GM12878 (cell line): Measurements from ENCODE around the gene CTRL. TPM values are rescaled to one million over a fixed set of nuclear protein-coding genes. Genes with fewer than 3 reads are reported as not detected.

Experiments used
- ATAC-seq: fragments of 200-7000 bp; cut with Tn5 transposase; 3 replicates; pipeline ENCODE4 v1.9.1; 2020; ENCODE audit warnings: mild to moderate bottlenecking, moderate library complexity
- BruUV-seq: library from RNA; stranded (reverse); fragments of 400-500 nt; replicated peaks from 2 replicates; lab custom pipeline; 2021; lab: Mats Ljungman, UMichigan
- CTCF ChIA-PET: fragments of 300-600 bp; sonication (Branson Sonifier 250); formaldehyde crosslinking; extraction: SDS; loops from one replicate; lab custom pipeline; 2021; ENCODE audit warnings: inconsistent platforms; lab: Yijun Ruan, JAX
- POLR2A ChIA-PET: fragments of 350-600 bp; formaldehyde crosslinking; extraction: SDS; loops from one replicate; lab custom pipeline; 2021; ENCODE audit warnings: inconsistent platforms; lab: Charles Lee
- RAD21 ChIA-PET: fragments of 300-600 bp; sonication (Branson Sonifier 250); formaldehyde crosslinking; loops from one replicate; lab custom pipeline; 2023; ENCODE audit warnings: antibody characterized with exemption; ENCODE audit not compliant: unreplicated experiment; lab: Charles Lee
- SMC1A ChIA-PET: fragments of 300-600 bp; sonication (Branson Sonifier 250); formaldehyde crosslinking; loops from one replicate; lab custom pipeline; 2023; ENCODE audit not compliant: unreplicated experiment, uncharacterized antibody; lab: Charles Lee
- DNase-seq: peaks from one replicate; pipeline ENCODE4 v3.0.0-alpha.2; 2011; ENCODE audit warnings: low read depth, low spot score
- FAIRE-seq: peaks from 3 replicates; lab custom pipeline; 2011; peaks lifted over from hg19 to GRCh38; lab: Jason Lieb, UNC
- H2AFZ ChIP-seq: 2 replicates; pipeline ENCODE4 v1.6.0; 2011; ENCODE audit warnings: low read depth, low read length, control low read depth; ENCODE audit not compliant: control insufficient read depth
- H3K27ac ChIP-seq: 2 replicates; pipeline ENCODE4 v1.5.1; 2011; ENCODE audit warnings: control low read depth; ENCODE audit not compliant: control insufficient read depth, insufficient read depth
- H3K27me3 ChIP-seq, 2 experiments: replicated peaks in 1 of 2; 2 replicates each; pipeline versions ENCODE4 v1.6.0 to v1.6.1; 2011; ENCODE audit warnings: low read length in 1 of 2; ENCODE audit not compliant: control insufficient read depth in 2 of 2, insufficient read depth in 2 of 2
- H3K36me3 ChIP-seq, 2 experiments: 2 replicates each; pipeline ENCODE4 v1.5.1; 2011; ENCODE audit warnings: low read length in 1 of 2; ENCODE audit not compliant: control insufficient read depth in 2 of 2, insufficient read depth in 2 of 2
- H3K4me1 ChIP-seq: 2 replicates; pipeline ENCODE4 v1.6.1; 2011; ENCODE audit warnings: mild to moderate bottlenecking, low read length, moderate library complexity, mixed read lengths; ENCODE audit not compliant: control insufficient read depth, insufficient read depth
- H3K4me2 ChIP-seq: 2 replicates; pipeline ENCODE4 v1.6.0; 2011; ENCODE audit warnings: control low read depth; ENCODE audit not compliant: control insufficient read depth, insufficient read depth
- H3K4me3 ChIP-seq: fragments of 200-600 bp; sonication (generic); 2 replicates; pipeline ENCODE4 v1.5.1; 2016
- H3K79me2 ChIP-seq: 2 replicates; pipeline ENCODE4 v1.6.0; 2011; ENCODE audit warnings: low read length; ENCODE audit not compliant: control insufficient read depth, insufficient read depth
- H3K9ac ChIP-seq: 2 replicates; pipeline ENCODE4 v1.8.0; 2011; ENCODE audit warnings: low read length, control low read depth, mixed read lengths; ENCODE audit not compliant: control insufficient read depth, insufficient read depth
- H3K9me3 ChIP-seq: replicated peaks from 3 replicates; pipeline ENCODE4 v1.5.1; 2011; ENCODE audit warnings: mild to moderate bottlenecking, low read length; ENCODE audit not compliant: control insufficient read depth, insufficient read depth
- H4K20me1 ChIP-seq: 2 replicates; pipeline ENCODE4 v1.6.0; 2011; ENCODE audit not compliant: control insufficient read depth, insufficient read depth
- NFYA ChIP-seq: IDR thresholded peaks from 2 replicates; pipeline ENCODE4 v1.6.1; 2011; ENCODE audit warnings: low read depth, mild to moderate bottlenecking, low read length, improper control_type of control experiment, borderline replicate concordance
- POLR2AphosphoS2 ChIP-seq: IDR thresholded peaks from 2 replicates; pipeline ENCODE4 v1.6.1; 2011; ENCODE audit warnings: low read depth, mild to moderate bottlenecking, low read length, improper control_type of control experiment, moderate library complexity
- RB1 ChIP-seq: fragments of 450-650 bp; formaldehyde crosslinking; IDR thresholded peaks from 2 replicates; pipeline ENCODE4 v1.6.1; 2017; ENCODE audit warnings: mild to moderate bottlenecking, borderline replicate concordance
- RELA ChIP-seq: fragments of 450-650 bp; IDR thresholded peaks from 2 replicates; pipeline ENCODE4 v1.8.0; 2014; ENCODE audit warnings: borderline replicate concordance; ENCODE audit not compliant: partially characterized antibody
- SMAD1 ChIP-seq: fragments of 450-650 bp; IDR thresholded peaks from 2 replicates; pipeline ENCODE4 v1.6.1; 2018; ENCODE audit warnings: mild to moderate bottlenecking, low read depth; ENCODE audit not compliant: partially characterized antibody
- WGBS: methylation state at CpG from one replicate; pipeline ENCODE4 v1.1.6; 2016; ENCODE audit warnings: low lambda C conversion rate; ENCODE audit not compliant: insufficient replicate concordance, insufficient coverage; ENCODE audit errors: missing lambda C conversion rate; 5-methylcytosine and 5-hydroxymethylcytosine counted together
- in situ Hi-C: fragments of 300-500 bp; cut with MboI; formaldehyde crosslinking; loops from 9 replicates; pipeline ENCODE4 v1.14.3; 2018; ENCODE audit warnings: mixed read lengths
- intact Hi-C: fragments of 100-400 bp; cut with micrococcal nuclease; formaldehyde crosslinking; loops from one replicate; pipeline ENCODE4 v1.14.2; 2022; ENCODE audit not compliant: unreplicated experiment
- polyA plus RNA-seq, 11 experiments: library from polyadenylated mRNA; depleted of rRNA in 4 of 11; unstranded in 6 of 11; stranded (reverse) in 5 of 11; fragments of >200 nt; fragmentation: Nextera tagmentation in 4 of 11; fragmentation: Illumina TruSeq in 1 of 11; extraction: Ambion mirVana in 4 of 11; extraction: Trizol in 1 of 11; gene quantifications; 1 replicate in 1 of 11; 2 replicates in 10 of 11; pipeline versions ENCODE4 v1.2.1 to v1.2.3, GENCODE V29; 2011 to 2016; ENCODE audit warnings: inconsistent platforms in 2 of 11, missing spikeins in 2 of 11, low read depth in 1 of 11
- total RNA-seq, 4 experiments: library from RNA; depleted of rRNA in 3 of 4; stranded (reverse); fragments of >200 nt in 3 of 4; fragmentation: Illumina TruSeq in 1 of 4; extraction: Trizol in 1 of 4; gene quantifications; 2 replicates each; pipeline versions ENCODE4 v1.2.1 to v1.2.3, GENCODE V29; 2013 to 2021
- TF ChIP-seq, protein P1 (sequence below), 3 experiments: IDR thresholded peaks in 2 of 3; conservative IDR thresholded peaks in 1 of 3; 2 replicates each; pipeline ENCODE4 v1.5.1; 2011; ENCODE audit warnings: low read depth in 3 of 3, low read length in 3 of 3, mild to moderate bottlenecking in 3 of 3, control low read depth in 2 of 3, moderate library complexity in 2 of 3, inconsistent platforms in 1 of 3, mixed read lengths in 1 of 3; ENCODE audit not compliant: control insufficient read depth in 2 of 3, insufficient read depth in 1 of 3; ENCODE audit errors: extremely low read depth in 1 of 3
- TF ChIP-seq, protein P2 (sequence below): fragments of 450-650 bp; IDR thresholded peaks from 2 replicates; pipeline ENCODE4 v1.6.1; 2017; ENCODE audit warnings: mild to moderate bottlenecking, moderate library complexity

CTRL gene
- total and polyA plus RNA-seq, 10 of the 15 experiments (the other 5 are each of a cell fraction or from before 2014, with no cell fraction given), result 1.1 to 4.9 (median 2.6) TPM

DNA sequence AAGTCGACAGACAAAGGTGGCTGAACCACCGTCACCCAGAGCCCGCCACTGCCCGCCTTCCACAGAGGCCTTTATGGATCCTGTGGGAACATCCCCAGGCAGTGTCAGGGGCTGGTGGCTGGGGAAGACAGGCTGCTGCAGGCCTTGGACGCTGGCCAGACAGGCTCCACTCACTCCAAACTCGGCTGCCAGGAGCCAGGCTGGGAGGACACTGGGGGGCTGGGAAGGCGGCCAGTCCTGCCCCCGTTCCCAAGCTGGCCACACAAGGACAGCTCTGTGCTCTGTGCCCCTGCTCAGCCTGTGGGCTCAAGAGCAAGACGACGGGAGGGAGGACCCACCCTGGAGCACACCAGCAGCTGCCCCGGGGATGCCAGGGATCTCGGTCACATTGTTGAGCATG is 19.8 kb upstream of the CTRL start:
- H4K20me1 ChIP-seq, result no peaks in the 10 kb centered on the region
- in situ Hi-C loops, result no loop called here
- H3K79me2 ChIP-seq, result no peaks in the 10 kb centered on the region
- peaks cover 0 to 4% of the 10 kb centered on the region in 2 experiments; a peak in 3 of 4 replicates for H3K36me3 ChIP-seq
- ChIA-PET RAD21 (no interaction called here), POLR2A (no interaction called here), SMC1A (no interaction called here), CTCF (interaction anchor here (1.4 to 1.9 kb wide), 2 partner anchors 67 to 89 kb away, joined by 3 to 5 read pairs; partner anchors contain the start of gene NRN1L)
- ATAC-seq, result no peak
- TF ChIP-seq RELA (no peak), RB1 (no peak), NFYA (no peak), SMAD1 (no peak), POLR2AphosphoS2 (no peak)
- TF ChIP-seq, protein P1, sequence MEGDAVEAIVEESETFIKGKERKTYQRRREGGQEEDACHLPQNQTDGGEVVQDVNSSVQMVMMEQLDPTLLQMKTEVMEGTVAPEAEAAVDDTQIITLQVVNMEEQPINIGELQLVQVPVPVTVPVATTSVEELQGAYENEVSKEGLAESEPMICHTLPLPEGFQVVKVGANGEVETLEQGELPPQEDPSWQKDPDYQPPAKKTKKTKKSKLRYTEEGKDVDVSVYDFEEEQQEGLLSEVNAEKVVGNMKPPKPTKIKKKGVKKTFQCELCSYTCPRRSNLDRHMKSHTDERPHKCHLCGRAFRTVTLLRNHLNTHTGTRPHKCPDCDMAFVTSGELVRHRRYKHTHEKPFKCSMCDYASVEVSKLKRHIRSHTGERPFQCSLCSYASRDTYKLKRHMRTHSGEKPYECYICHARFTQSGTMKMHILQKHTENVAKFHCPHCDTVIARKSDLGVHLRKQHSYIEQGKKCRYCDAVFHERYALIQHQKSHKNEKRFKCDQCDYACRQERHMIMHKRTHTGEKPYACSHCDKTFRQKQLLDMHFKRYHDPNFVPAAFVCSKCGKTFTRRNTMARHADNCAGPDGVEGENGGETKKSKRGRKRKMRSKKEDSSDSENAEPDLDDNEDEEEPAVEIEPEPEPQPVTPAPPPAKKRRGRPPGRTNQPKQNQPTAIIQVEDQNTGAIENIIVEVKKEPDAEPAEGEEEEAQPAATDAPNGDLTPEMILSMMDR (IDR thresholded peaks at IDR 0.05 in 2 of 3, conservative IDR thresholded peaks at IDR 0.05 in 1 of 3; ENCODE audit: control insufficient read depth in 2 of 3, extremely low read depth in 1 of 3, insufficient read depth in 1 of 3, low read depth in 3 of 3, low read length in 3 of 3), result no peak
- TF ChIP-seq, protein P2, sequence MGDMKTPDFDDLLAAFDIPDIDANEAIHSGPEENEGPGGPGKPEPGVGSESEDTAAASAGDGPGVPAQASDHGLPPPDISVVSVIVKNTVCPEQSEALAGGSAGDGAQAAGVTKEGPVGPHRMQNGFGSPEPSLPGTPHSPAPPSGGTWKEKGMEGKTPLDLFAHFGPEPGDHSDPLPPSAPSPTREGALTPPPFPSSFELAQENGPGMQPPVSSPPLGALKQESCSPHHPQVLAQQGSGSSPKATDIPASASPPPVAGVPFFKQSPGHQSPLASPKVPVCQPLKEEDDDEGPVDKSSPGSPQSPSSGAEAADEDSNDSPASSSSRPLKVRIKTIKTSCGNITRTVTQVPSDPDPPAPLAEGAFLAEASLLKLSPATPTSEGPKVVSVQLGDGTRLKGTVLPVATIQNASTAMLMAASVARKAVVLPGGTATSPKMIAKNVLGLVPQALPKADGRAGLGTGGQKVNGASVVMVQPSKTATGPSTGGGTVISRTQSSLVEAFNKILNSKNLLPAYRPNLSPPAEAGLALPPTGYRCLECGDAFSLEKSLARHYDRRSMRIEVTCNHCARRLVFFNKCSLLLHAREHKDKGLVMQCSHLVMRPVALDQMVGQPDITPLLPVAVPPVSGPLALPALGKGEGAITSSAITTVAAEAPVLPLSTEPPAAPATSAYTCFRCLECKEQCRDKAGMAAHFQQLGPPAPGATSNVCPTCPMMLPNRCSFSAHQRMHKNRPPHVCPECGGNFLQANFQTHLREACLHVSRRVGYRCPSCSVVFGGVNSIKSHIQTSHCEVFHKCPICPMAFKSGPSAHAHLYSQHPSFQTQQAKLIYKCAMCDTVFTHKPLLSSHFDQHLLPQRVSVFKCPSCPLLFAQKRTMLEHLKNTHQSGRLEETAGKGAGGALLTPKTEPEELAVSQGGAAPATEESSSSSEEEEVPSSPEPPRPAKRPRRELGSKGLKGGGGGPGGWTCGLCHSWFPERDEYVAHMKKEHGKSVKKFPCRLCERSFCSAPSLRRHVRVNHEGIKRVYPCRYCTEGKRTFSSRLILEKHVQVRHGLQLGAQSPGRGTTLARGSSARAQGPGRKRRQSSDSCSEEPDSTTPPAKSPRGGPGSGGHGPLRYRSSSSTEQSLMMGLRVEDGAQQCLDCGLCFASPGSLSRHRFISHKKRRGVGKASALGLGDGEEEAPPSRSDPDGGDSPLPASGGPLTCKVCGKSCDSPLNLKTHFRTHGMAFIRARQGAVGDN, result no peak
- no peak overlapping the region for H2AFZ ChIP-seq
- no peak overlapping the region for H3K27ac ChIP-seq
- intact Hi-C loops, result no loop called here
- H3K4me1 ChIP-seq, result peaks cover 3% of the 10 kb centered on the region; the same call in 1 of the 2 replicates
- no peaks in the 10 kb centered on the region for H3K27me3 ChIP-seq
- 94% methylated on average over 10 of the region's 12 CpGs for WGBS
- H3K9me3 ChIP-seq, result no peaks in the 10 kb centered on the region
- BruUV-seq, result no TSS peak
- no peak overlapping the region for H3K4me2 ChIP-seq
- no peak overlapping the region for H3K9ac ChIP-seq
- no peak for DNase-seq
- no peak overlapping the region for H3K4me3 ChIP-seq
- FAIRE-seq, result no peak
